Measurements from ENCODE around the gene MUSTN1.

The MUSTN1 gene

GRCh38 chr3:52798978-52799476 lies 35.8 kb downstream of the MUSTN1 start:
- DNase-seq, result no peak

- DNase-seq, result no peak
Observed at GRCh38 chr3:52798376-52798977, 36.3 kb downstream of the MUSTN1 start.

- DNase-seq, result no peak
Observed at GRCh38 chr3:52796411-52796810, 38.4 kb downstream of the MUSTN1 start.

- no peak for DNase-seq
Observed at GRCh38 chr3:52795298-52795900, 39.4 kb downstream of the MUSTN1 start.

GRCh38 chr3:52794612-52795099 lies 40.2 kb downstream of the MUSTN1 start, which contains the start of gene ITIH3:
Gene ITIH3, plus strand, starts transcription at chr3:52794796. Its CDS starts 8 bp downstream, at chr3:52794804.
- DNase-seq, result no peak

- no peak for DNase-seq
Observed at GRCh38 chr3:52793702-52794611, 40.9 kb downstream of the MUSTN1 start.

- DNase-seq, result no peak
Observed at GRCh38 chr3:52792961-52793695, 41.7 kb downstream of the MUSTN1 start.

- DNase-seq, result no peak
Observed at GRCh38 chr3:52792413-52792812, 42.4 kb downstream of the MUSTN1 start.

- no peak for DNase-seq
Observed at GRCh38 chr3:52791928-52792327, 42.9 kb downstream of the MUSTN1 start.

- DNase-seq, result no peak
Observed at GRCh38 chr3:52791366-52791765, 43.5 kb downstream of the MUSTN1 start.

- no peak for DNase-seq
Observed at GRCh38 chr3:52790741-52791140, 44.1 kb downstream of the MUSTN1 start.

GRCh38 chr3:52790337-52790736 lies 44.5 kb downstream of the MUSTN1 start:
- DNase-seq, result no peak

GRCh38 chr3:52789746-52790040 lies 45.1 kb downstream of the MUSTN1 start:
- DNase-seq, result no peak

- DNase-seq, result no peak
Observed at GRCh38 chr3:52788890-52789745, 45.7 kb downstream of the MUSTN1 start.

- no peak for DNase-seq
Observed at GRCh38 chr3:52787672-52788625, 46.9 kb downstream of the MUSTN1 start.

- DNase-seq, result no peak
Observed at GRCh38 chr3:52787246-52787645, 47.6 kb downstream of the MUSTN1 start.

- DNase-seq, result no peak
Observed at GRCh38 chr3:52786330-52787215, 48.2 kb downstream of the MUSTN1 start.

- no peak for DNase-seq
Observed at GRCh38 chr3:52784931-52785590, 49.8 kb downstream of the MUSTN1 start.

- DNase-seq, result no peak
Observed at GRCh38 chr3:52784021-52784621, 50.7 kb downstream of the MUSTN1 start.
